B cell (primary cell): Measurements from ENCODE around the gene UPF3A. TPM values are rescaled to one million over a fixed set of nuclear protein-coding genes. Genes with fewer than 3 reads are reported as not detected.

ENCODE experiments used
- ATAC-seq: fragments of 200-7000 bp; cut with Tn5 transposase; one replicate; pipeline ENCODE4 v1.10.0; 2021; ENCODE audit warnings: low read depth, mild to moderate bottlenecking, moderate number of reproducible peaks, moderate library complexity
- CTCF ChIA-PET: fragments of 350-600 bp; sonication (Branson Sonifier 250); formaldehyde crosslinking; loops from one replicate; lab custom pipeline; 2021; ENCODE audit warnings: antibody characterized with exemption, inconsistent platforms; lab: Charles Lee
- POLR2A ChIA-PET: fragments of 350-600 bp; sonication (Branson Sonifier 250); formaldehyde crosslinking; loops from one replicate; lab custom pipeline; 2021; ENCODE audit warnings: antibody characterized with exemption; lab: Charles Lee
- DNase-seq: peaks from one replicate; pipeline ENCODE4 v3.0.0; 2013
- H2AFZ ChIP-seq: 2 replicates; pipeline ENCODE4 v1.6.1; 2012; ENCODE audit warnings: mild to moderate bottlenecking, low read depth, low read length; ENCODE audit not compliant: insufficient read depth, poor library complexity, severe bottlenecking
- H3K27ac ChIP-seq, 2 donors: 1 replicate in 1 of 2; 2 replicates in 1 of 2; pipeline ENCODE4 v1.5.1; 2012 to 2013; ENCODE audit warnings: low read length in 2 of 2, mild to moderate bottlenecking in 2 of 2, moderate library complexity in 1 of 2
- H3K27me3 ChIP-seq, 4 experiments: fragments of 200-600 bp in 1 of 4; sonication (generic) in 1 of 4; replicated peaks in 1 of 4; 1 replicate in 2 of 4; 2 replicates in 2 of 4; pipeline versions ENCODE4 v1.6.1 to v1.7.0; 2013 to 2016; ENCODE audit warnings: low read length in 3 of 4, mild to moderate bottlenecking in 2 of 4, mixed read lengths in 1 of 4, moderate library complexity in 1 of 4; ENCODE audit not compliant: insufficient read depth in 4 of 4, control insufficient read depth in 3 of 4; ENCODE audit errors: control extremely low read depth in 1 of 4
- H3K36me3 ChIP-seq, 2 experiments: replicated peaks in 1 of 2; 1 replicate in 1 of 2; 2 replicates in 1 of 2; pipeline versions ENCODE4 v1.6.1 to v1.7.1; 2013; ENCODE audit warnings: low read length in 1 of 2; ENCODE audit not compliant: insufficient read depth in 2 of 2, control insufficient read depth in 1 of 2; ENCODE audit errors: control extremely low read depth in 1 of 2, extremely low read depth in 1 of 2
- H3K4me1 ChIP-seq, 2 donors: fragments of 200-600 bp in 1 of 2; sonication (generic) in 1 of 2; 1 replicate in 1 of 2; 2 replicates in 1 of 2; pipeline versions ENCODE4 v1.5.1 to v1.6.1; 2013 to 2017; ENCODE audit warnings: low read length in 2 of 2; ENCODE audit not compliant: control insufficient read depth in 2 of 2, insufficient read depth in 2 of 2
- H3K4me2 ChIP-seq: replicated peaks from 2 replicates; pipeline ENCODE3; 2012; ENCODE audit warnings: mild to moderate bottlenecking, low read depth, low read length; ENCODE audit not compliant: poor library complexity, severe bottlenecking
- H3K4me3 ChIP-seq, 5 experiments: fragments of 200-600 bp in 1 of 5; sonication (generic) in 1 of 5; 1 replicate in 3 of 5; 2 replicates in 2 of 5; pipeline versions ENCODE4 v1.5.1 to v1.7.0; 2011 to 2016; ENCODE audit warnings: low read length in 4 of 5, mild to moderate bottlenecking in 4 of 5, low read depth in 2 of 5, control low read depth in 1 of 5, moderate library complexity in 1 of 5; ENCODE audit not compliant: insufficient read depth in 1 of 5; ENCODE audit errors: control extremely low read depth in 1 of 5, extremely low read depth in 1 of 5
- H3K79me2 ChIP-seq: fragments of 200-600 bp; sonication (generic); one replicate; pipeline ENCODE4 v1.6.0; 2016; ENCODE audit warnings: low read length; ENCODE audit not compliant: control insufficient read depth, insufficient read depth
- H3K9ac ChIP-seq: fragments of 200-600 bp; sonication (generic); 2 replicates; pipeline ENCODE4 v1.6.1; 2017; ENCODE audit warnings: mild to moderate bottlenecking, low read length, moderate library complexity
- H3K9me3 ChIP-seq, 3 donors: one replicate each; pipeline versions ENCODE4 v1.6.1 to v1.7.1; 2013; ENCODE audit warnings: low read length in 2 of 3; ENCODE audit not compliant: control insufficient read depth in 2 of 3, insufficient read depth in 1 of 3; ENCODE audit errors: control extremely low read depth in 1 of 3
- H4K20me1 ChIP-seq: 2 replicates; pipeline ENCODE4 v1.6.0; 2012; ENCODE audit warnings: mild to moderate bottlenecking, low read length; ENCODE audit not compliant: insufficient read depth, control insufficient read depth, poor library complexity, severe bottlenecking
- H3K27ac Mint-ChIP-seq: one replicate; pipeline ENCODE4 v1.8.0; 2021; ENCODE audit warnings: mixed read lengths
- H3K27me3 Mint-ChIP-seq: one replicate; pipeline ENCODE4 v1.8.0; 2021; ENCODE audit warnings: mixed read lengths
- H3K4me1 Mint-ChIP-seq: one replicate; pipeline ENCODE4 v1.8.0; 2021; ENCODE audit warnings: mixed read lengths
- H3K4me3 Mint-ChIP-seq: one replicate; pipeline ENCODE4 v1.8.0; 2021; ENCODE audit warnings: mixed read lengths
- H3K9me3 Mint-ChIP-seq: one replicate; pipeline ENCODE4 v1.8.0; 2022; ENCODE audit warnings: mixed read lengths; ENCODE audit not compliant: insufficient read depth
- EZH2 ChIP-seq: IDR thresholded peaks from 2 replicates; pipeline ENCODE4 v1.6.1; 2012; ENCODE audit warnings: borderline replicate concordance, low read depth, mild to moderate bottlenecking, moderate library complexity, low read length; ENCODE audit not compliant: insufficient read depth, poor library complexity, severe bottlenecking
- WGBS: methylation state at CpG from one replicate; pipeline ENCODE4 v1.1.5; 2013; ENCODE audit warnings: missing lambda C conversion rate; ENCODE audit not compliant: insufficient coverage; 5-methylcytosine and 5-hydroxymethylcytosine counted together
- intact Hi-C: fragments of 100-400 bp; cut with micrococcal nuclease; formaldehyde crosslinking; loops from one replicate; pipeline ENCODE4 v1.10.0; 2022
- polyA plus RNA-seq: library from polyadenylated mRNA; depleted of rRNA; stranded (reverse); fragments of >200 nt; gene quantifications from 2 replicates; pipeline ENCODE4 v1.2.3, GENCODE V29; 2012
- total RNA-seq, 2 donors: library from RNA; stranded (reverse); fragments of 120-200 nt in 1 of 2; gene quantifications; 1 replicate in 1 of 2; 2 replicates in 1 of 2; pipeline versions ENCODE4 v1.2.3 to v1.2.4, GENCODE V29; 2013 to 2022
- TF ChIP-seq, protein P1 (sequence below): fragments of 200-600 bp; IDR thresholded peaks from one replicate; pipeline ENCODE4 v1.8.0; 2022; ENCODE audit warnings: antibody characterized with exemption, mild to moderate bottlenecking

The UPF3A gene
- total and polyA plus RNA-seq, 2 donors (not counting 1 experiment from before 2014, with no cell fraction given): 72.9 to 109 TPM

DNA sequence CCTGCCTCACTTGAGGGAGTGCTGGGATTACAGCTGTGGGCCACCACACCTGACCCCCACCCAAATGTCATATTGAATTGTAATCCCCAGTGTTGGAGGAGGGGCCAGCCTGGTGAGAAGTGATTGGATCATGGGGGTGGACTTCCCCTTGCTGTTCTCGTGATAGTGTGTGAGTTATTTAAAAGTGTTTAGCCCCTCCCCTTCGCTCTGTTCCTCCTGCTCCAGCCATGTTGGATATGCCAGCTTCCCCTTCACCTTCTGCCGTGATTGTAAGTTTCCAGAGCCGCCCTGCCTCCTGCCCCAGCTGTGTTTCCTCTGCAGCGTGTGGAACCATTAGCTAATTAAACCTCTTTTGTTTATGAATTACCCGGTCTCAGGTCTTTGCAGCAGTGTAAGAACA lies 46.6 kb downstream of the UPF3A start:
- ATAC-seq (no peak), DNase-seq (no peak)
- intact Hi-C loops: no loop called here
- Mint-ChIP-seq H3K4me1 (peaks cover 15% of the 10 kb centered on the region), H3K9me3 (no peaks in the 10 kb centered on the region), H3K27ac (no peak overlapping the region), H3K4me3 (no peak overlapping the region), H3K27me3 (no peaks in the 10 kb centered on the region)
- 95% methylated on average over 3 of the region's 6 CpGs for WGBS
- Histone ChIP-seq H3K36me3 (peaks cover 0 to 40% of the 10 kb centered on the region in 2 experiments), H3K27me3 (no peaks in the 10 kb centered on the region), H2AFZ (no peak overlapping the region), H3K4me1 (no peaks in the 10 kb centered on the region), H3K9ac (no peak overlapping the region), H3K27ac (no peak overlapping the region), H3K9me3 (no peaks in the 10 kb centered on the region), H3K4me2 (no peak overlapping the region), H3K79me2 (peaks cover 6% of the 10 kb centered on the region), H4K20me1 (peaks cover 6% of the 10 kb centered on the region), H3K4me3 (no peak overlapping the region)
- TF ChIP-seq EZH2: no peak
- TF ChIP-seq, protein P1, sequence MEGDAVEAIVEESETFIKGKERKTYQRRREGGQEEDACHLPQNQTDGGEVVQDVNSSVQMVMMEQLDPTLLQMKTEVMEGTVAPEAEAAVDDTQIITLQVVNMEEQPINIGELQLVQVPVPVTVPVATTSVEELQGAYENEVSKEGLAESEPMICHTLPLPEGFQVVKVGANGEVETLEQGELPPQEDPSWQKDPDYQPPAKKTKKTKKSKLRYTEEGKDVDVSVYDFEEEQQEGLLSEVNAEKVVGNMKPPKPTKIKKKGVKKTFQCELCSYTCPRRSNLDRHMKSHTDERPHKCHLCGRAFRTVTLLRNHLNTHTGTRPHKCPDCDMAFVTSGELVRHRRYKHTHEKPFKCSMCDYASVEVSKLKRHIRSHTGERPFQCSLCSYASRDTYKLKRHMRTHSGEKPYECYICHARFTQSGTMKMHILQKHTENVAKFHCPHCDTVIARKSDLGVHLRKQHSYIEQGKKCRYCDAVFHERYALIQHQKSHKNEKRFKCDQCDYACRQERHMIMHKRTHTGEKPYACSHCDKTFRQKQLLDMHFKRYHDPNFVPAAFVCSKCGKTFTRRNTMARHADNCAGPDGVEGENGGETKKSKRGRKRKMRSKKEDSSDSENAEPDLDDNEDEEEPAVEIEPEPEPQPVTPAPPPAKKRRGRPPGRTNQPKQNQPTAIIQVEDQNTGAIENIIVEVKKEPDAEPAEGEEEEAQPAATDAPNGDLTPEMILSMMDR: no peak
- CTCF ChIA-PET: interaction anchor here (1.3 to 1.9 kb wide), 2 partner anchors 9 to 13 kb away, joined by 3 to 4 read pairs; no protein-coding TSS in a partner anchor
- POLR2A ChIA-PET: no interaction called here

DNA sequence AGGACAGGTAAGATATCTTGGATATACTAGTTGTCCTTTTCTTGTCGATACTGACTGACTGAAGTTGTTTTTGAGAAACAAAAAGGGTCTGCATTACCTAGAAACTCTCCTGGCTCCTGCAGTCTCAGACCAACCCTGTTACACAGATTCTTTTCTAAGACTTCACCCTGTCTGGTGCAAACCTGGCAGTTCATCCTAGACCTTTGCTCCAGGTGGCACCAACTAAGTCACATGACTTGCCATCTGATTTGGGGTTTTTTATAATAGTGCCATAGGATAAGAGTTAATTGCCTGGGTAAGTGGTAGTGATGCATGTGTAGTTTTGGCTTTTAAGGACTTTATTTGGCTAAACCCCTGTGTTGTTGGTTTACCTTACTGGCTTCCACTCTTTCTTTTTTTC lies 47.2 kb downstream of the UPF3A start:
- no peak overlapping the region for H3K27ac Mint-ChIP-seq
- TF ChIP-seq, protein P1: no peak
- no peak for TF ChIP-seq EZH2
- no peaks in the 10 kb centered on the region for H3K9me3 Mint-ChIP-seq
- H3K9ac ChIP-seq: no peak overlapping the region
- WGBS: no CpG with 5 or more reads among the region's 1 CpG
- ATAC-seq (no peak), DNase-seq (no peak)
- no peak overlapping the region for H3K4me2 ChIP-seq
- no peaks in the 10 kb centered on the region for H3K27me3 Mint-ChIP-seq
- H3K4me1 ChIP-seq: peaks cover under 1% of the 10 kb centered on the region in 2 donors
- H3K9me3 ChIP-seq: no peaks in the 10 kb centered on the region
- H3K4me1 Mint-ChIP-seq: peaks cover 17% of the 10 kb centered on the region
- H3K27me3 ChIP-seq: no peaks in the 10 kb centered on the region
- H3K4me3 ChIP-seq: no peak overlapping the region
- no peak overlapping the region for H3K4me3 Mint-ChIP-seq
- H4K20me1 ChIP-seq: peaks cover 6% of the 10 kb centered on the region
- peaks cover 6% of the 10 kb centered on the region for H3K79me2 ChIP-seq
- intact Hi-C loops: no loop called here
- H2AFZ ChIP-seq: no peak overlapping the region
- POLR2A ChIA-PET: no interaction called here
- no peak overlapping the region for H3K27ac ChIP-seq
- peaks cover 0 to 36% of the 10 kb centered on the region in 2 experiments for H3K36me3 ChIP-seq
- CTCF ChIA-PET: interaction anchor here (1.3 to 1.9 kb wide), 2 partner anchors 9 to 12 kb away, joined by 3 to 4 read pairs; no protein-coding TSS in a partner anchor
